Natural killer cell (primary cell): ENCODE measurements around the gene RBM44. TPM values are rescaled to one million over a fixed set of nuclear protein-coding genes. Genes with fewer than 3 reads are reported as not detected.
A peak's percentile ranks its signal among the peaks of the same experiment; 100 is the strongest.

Experiments
- ATAC-seq, 3 donors: fragments of 150-1000 bp in 2 of 3; fragments of 200-7000 bp in 1 of 3; cut with Tn5 transposase; 1 replicate in 1 of 3; 2 replicates in 2 of 3; pipeline ENCODE4 v1.10.0; 2021; ENCODE audit warnings: mild to moderate bottlenecking in 2 of 3, moderate library complexity in 2 of 3
- DNase-seq, 2 donors: peaks; one replicate each; pipeline versions ENCODE4 v3.0.0 to v3.0.0-alpha.2; 2013 to 2021; ENCODE audit warnings: mixed read lengths in 1 of 2
- H3K27ac ChIP-seq: one replicate; pipeline ENCODE4 v1.5.1; 2013; ENCODE audit warnings: mild to moderate bottlenecking, low read length
- H3K27me3 ChIP-seq: one replicate; pipeline ENCODE4 v1.6.1; 2013; ENCODE audit warnings: low read length; ENCODE audit not compliant: control insufficient read depth, insufficient read depth
- H3K36me3 ChIP-seq: one replicate; pipeline ENCODE4 v1.6.1; 2013; ENCODE audit warnings: low read length; ENCODE audit not compliant: control insufficient read depth, insufficient read depth
- H3K4me1 ChIP-seq: one replicate; pipeline ENCODE4 v1.6.1; 2013; ENCODE audit warnings: low read length; ENCODE audit not compliant: control insufficient read depth, insufficient read depth
- H3K4me3 ChIP-seq: one replicate; pipeline ENCODE4 v1.5.1; 2013; ENCODE audit warnings: low read length
- H3K9me3 ChIP-seq: one replicate; pipeline ENCODE4 v1.6.1; 2013; ENCODE audit warnings: low read length; ENCODE audit not compliant: control insufficient read depth, insufficient read depth
- H3K27ac Mint-ChIP-seq, 2 donors: one replicate each; pipeline ENCODE4 v1.8.0; 2022; ENCODE audit warnings: mild to moderate bottlenecking in 2 of 2, mixed read lengths in 2 of 2, moderate library complexity in 1 of 2
- H3K27me3 Mint-ChIP-seq, 2 donors: one replicate each; pipeline ENCODE4 v1.8.0; 2022; ENCODE audit warnings: low read depth in 2 of 2, mixed read lengths in 2 of 2
- H3K36me3 Mint-ChIP-seq: one replicate; pipeline ENCODE4 v1.8.0; 2022; ENCODE audit warnings: mixed read lengths
- H3K4me1 Mint-ChIP-seq, 2 donors: one replicate each; pipeline ENCODE4 v1.8.0; 2022; ENCODE audit warnings: mixed read lengths in 2 of 2
- H3K4me3 Mint-ChIP-seq: one replicate; pipeline ENCODE4 v1.8.0; 2022; ENCODE audit warnings: mild to moderate bottlenecking, moderate library complexity, mixed read lengths
- H3K9me3 Mint-ChIP-seq, 2 donors: one replicate each; pipeline ENCODE4 v1.8.0; 2022; ENCODE audit warnings: mixed read lengths in 2 of 2
- CTCF ChIP-seq: fragments of 200-600 bp; IDR thresholded peaks from one replicate; pipeline ENCODE4 v1.8.0; 2022; ENCODE audit warnings: antibody characterized with exemption
- WGBS: methylation state at CpG from one replicate; pipeline ENCODE4 v1.1.7; 2013; ENCODE audit warnings: missing lambda C conversion rate; ENCODE audit not compliant: insufficient coverage; 5-methylcytosine and 5-hydroxymethylcytosine counted together
- intact Hi-C: fragments of 100-400 bp; cut with micrococcal nuclease; formaldehyde crosslinking; loops from one replicate; pipeline ENCODE4 v1.14.2; 2022
- total RNA-seq, 4 donors: library from RNA; stranded (reverse); fragments of 120-200 nt in 1 of 4; gene quantifications; one replicate each; pipeline versions ENCODE4 v1.2.3 to v1.2.4, GENCODE V29; 2013 to 2022

Gene RBM44
- total RNA-seq, 3 donors from 2014 or later (not counting 1 experiment from before 2014, with no cell fraction given): 1.8 to 5.0 (median 2.9) TPM

- DNase-seq (no peak), ATAC-seq (no peak)
- intact Hi-C loops: no loop called here
- H3K4me3 ChIP-seq: no peak overlapping the region
- H3K9me3 ChIP-seq: no peaks in the 10 kb centered on the region
- H3K9me3 Mint-ChIP-seq: no peaks in the 10 kb centered on the region
- no peak for TF ChIP-seq CTCF
- no peaks in the 10 kb centered on the region for H3K36me3 Mint-ChIP-seq
- peaks cover 4% of the 10 kb centered on the region for H3K4me1 ChIP-seq
- H3K27me3 Mint-ChIP-seq: no peaks in the 10 kb centered on the region
- H3K27ac Mint-ChIP-seq: no peak overlapping the region
- H3K27me3 ChIP-seq: no peaks in the 10 kb centered on the region
- H3K36me3 ChIP-seq: no peaks in the 10 kb centered on the region
- H3K4me1 Mint-ChIP-seq: no peaks in the 10 kb centered on the region
- no peak overlapping the region for H3K27ac ChIP-seq
- no peak overlapping the region for H3K4me3 Mint-ChIP-seq
- WGBS: 91% methylated on average over 27 of the region's 27 CpGs
These were observed 86.7 kb downstream of the RBM44 start for GRCh38 chr2:237885111-237885930.

DNA sequence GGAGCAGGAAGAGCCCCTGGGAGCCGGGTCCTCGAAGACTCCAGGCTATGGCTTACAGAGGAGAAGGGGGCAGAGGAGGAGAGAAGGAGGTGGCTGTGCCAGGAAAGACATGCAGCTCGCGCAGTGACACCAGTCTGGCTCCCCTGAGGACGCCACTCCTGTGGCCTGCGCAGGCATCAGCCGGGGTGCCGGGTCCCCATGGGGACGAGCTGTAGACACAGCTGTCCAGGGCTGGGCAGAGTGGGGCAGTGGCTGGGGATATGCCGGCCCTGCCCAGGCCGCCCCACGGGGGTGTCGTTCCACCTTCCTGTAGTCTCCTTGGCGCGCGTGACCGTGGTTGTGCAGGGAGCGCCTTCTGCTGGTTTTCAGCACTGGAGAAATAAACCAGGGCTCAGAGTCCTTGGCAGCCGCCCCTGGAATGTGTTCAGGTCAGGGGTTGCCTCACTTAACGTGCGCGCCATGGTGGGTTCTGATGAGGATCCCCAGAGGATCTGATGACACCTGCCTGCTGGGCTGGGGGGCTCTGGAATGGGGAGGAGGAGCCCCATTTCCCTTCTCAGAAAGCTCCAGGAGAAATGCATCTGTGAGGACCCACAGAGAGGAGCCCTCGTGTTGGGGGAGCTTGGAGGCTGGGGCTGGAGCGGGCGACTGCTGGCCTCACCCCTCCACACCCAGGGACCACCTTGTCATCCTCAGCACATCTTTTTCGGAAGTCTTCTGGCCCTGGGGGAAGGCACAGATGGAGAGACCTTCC lies 87.5 kb downstream of the RBM44 start:
- H3K9me3 ChIP-seq: no peaks in the 10 kb centered on the region
- no peak overlapping the region for H3K27ac Mint-ChIP-seq
- WGBS: 95% methylated on average over 25 of the region's 26 CpGs
- TF ChIP-seq CTCF: no peak
- no peaks in the 10 kb centered on the region for H3K36me3 ChIP-seq
- H3K4me3 ChIP-seq: no peak overlapping the region
- ATAC-seq (no peak), DNase-seq (no peak)
- H3K36me3 Mint-ChIP-seq: no peaks in the 10 kb centered on the region
- no peaks in the 10 kb centered on the region for H3K27me3 ChIP-seq
- intact Hi-C loops: no loop called here
- no peak overlapping the region for H3K27ac ChIP-seq
- no peaks in the 10 kb centered on the region for H3K9me3 Mint-ChIP-seq
- H3K27me3 Mint-ChIP-seq: no peaks in the 10 kb centered on the region
- H3K4me3 Mint-ChIP-seq: no peak overlapping the region
- peaks cover 0 to 8% of the 10 kb centered on the region in 2 donors for H3K4me1 Mint-ChIP-seq
- peaks cover 5% of the 10 kb centered on the region for H3K4me1 ChIP-seq

DNA sequence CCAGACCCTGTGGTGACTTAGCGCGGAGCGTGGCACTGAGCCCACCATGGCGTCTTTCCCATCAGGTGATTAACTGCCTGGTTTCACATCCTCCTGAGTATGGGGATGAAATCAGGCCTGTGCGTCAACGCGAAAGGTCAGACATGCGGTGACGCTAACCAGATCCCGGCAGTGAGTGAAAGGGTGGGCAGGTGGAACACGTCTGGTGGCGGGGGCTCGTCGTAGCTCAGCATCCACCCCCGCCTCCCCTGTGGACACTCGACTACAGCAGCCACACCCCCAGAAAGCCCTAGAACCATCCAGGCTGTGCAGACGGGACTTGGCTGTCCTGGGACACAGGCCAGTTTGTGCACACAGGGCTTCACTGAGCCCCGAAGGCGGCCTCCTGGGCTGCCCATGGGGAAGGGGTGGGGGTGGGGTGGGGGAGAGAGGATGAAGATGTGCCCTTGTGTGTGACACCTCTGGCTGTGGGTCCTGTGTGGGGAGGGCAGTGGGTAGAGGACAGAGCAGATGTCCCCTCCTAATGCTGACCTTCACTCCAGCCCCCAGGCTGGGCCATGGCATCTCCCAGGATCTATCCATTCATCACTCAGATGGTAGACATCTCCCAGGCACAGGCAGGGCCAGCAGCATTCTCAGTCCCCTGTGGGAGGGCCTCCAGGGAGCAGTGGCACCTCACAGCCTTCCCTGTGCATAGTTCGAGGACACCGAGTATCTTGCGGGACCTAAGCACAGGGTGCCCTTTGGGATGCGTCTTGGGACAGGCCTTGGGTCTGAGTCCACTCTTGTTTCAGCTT lies 88.3 kb downstream of the RBM44 start:
- intact Hi-C loops: no loop called here
- Histone ChIP-seq H3K9me3 (no peaks in the 10 kb centered on the region), H3K27ac (no peak overlapping the region), H3K27me3 (no peaks in the 10 kb centered on the region), H3K36me3 (no peaks in the 10 kb centered on the region), H3K4me1 (peaks cover 5% of the 10 kb centered on the region), H3K4me3 (no peak overlapping the region)
- DNase-seq: no peak
- WGBS: 87% methylated on average over 23 of the region's 23 CpGs
- Mint-ChIP-seq H3K27me3 (no peaks in the 10 kb centered on the region), H3K36me3 (no peaks in the 10 kb centered on the region), H3K4me1 (peaks cover 2 to 11% of the 10 kb centered on the region in 2 donors), H3K9me3 (no peaks in the 10 kb centered on the region), H3K4me3 (no peak overlapping the region), H3K27ac (no peak overlapping the region)
- no peak for TF ChIP-seq CTCF
- ATAC-seq: peak in 1 of 3 donors; percentile 17
